ENCODE results near the gene ARFGEF3. TPM values are rescaled to one million over a fixed set of nuclear protein-coding genes. Genes with fewer than 3 reads are reported as not detected.

The ARFGEF3 gene
- total and polyA plus RNA-seq, 4 donors, result 9.8 to 45.6 (median 19.9) TPM

DNA sequence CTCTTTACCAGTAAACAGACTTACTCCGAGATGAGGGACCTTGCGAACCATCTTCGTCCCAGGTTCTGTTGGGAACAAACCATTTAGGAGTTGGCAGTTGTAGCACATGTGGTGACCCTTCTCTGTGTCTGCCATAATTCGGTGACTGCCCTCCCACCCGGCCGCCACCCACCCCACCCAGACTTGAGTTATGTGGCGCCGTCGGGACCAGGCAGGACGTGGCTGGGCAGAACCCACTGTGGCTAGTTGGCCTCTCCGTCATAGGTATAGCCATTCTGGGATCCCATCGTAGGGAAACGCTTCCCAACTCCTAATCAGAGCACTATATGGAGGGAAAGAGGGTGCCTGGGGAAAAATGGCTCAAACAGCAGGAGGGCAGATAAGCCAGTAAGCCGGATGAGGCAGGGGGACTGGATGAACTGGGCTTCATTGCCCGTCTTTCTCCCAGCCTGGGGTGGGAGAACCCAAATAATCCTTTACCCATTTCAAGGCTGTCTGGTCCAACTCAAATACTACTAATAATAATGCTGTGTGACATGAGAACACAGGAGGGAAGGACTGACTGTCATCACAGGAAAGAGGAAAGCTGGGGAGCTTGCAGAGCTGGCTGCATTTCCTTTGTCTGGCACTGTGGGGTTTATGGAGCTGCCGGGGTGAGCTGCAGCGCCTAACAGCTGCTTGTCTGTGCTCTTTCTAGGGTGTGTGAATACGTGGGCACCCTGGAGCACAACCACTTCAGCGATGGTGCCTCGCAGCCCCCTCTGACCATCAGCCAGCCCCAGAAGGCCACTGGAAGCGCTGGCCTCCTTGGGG is 129.5 kb downstream of the ARFGEF3 start:
- H3K36me3 ChIP-seq (ENCODE audit: control insufficient read depth, insufficient read depth, low read length), result peaks cover 40% of the 10 kb centered on the region
- 56% methylated on average over 11 of the region's 21 CpGs for WGBS (ENCODE audit: insufficient coverage)
- no peak for DNase-seq (ENCODE audit: low read depth in 4 of 6, low spot score in 6 of 6)
- no peaks in the 10 kb centered on the region for H3K9me3 ChIP-seq (ENCODE audit: control insufficient read depth, insufficient read depth, low read length)
- no peak overlapping the region for H3K27ac ChIP-seq (ENCODE audit: low read depth, low read length)
- no peaks in the 10 kb centered on the region for H3K27me3 ChIP-seq (ENCODE audit: control insufficient read depth, insufficient read depth, low read length)
- no peak overlapping the region for H3K4me3 ChIP-seq (ENCODE audit: low read depth, low read length)
- no peaks in the 10 kb centered on the region for H3K4me1 ChIP-seq (ENCODE audit: control insufficient read depth, insufficient read depth, low read length)

DNA sequence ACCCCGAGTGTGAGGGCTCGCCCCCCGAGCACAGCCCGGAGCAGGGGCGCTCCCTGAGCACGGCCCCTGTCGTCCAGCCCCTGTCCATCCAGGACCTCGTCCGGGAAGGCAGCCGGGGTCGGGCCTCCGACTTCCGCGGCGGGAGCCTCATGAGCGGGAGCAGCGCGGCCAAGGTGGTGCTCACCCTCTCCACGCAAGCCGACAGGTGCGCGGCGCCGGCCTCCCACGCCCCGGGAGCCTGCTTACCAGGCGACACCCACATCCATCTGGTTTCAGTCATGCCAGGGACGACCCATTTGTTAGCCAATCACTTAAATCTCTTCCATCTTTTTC is 130.1 kb downstream of the ARFGEF3 start:
- 60% methylated on average over 28 of the region's 28 CpGs for WGBS (ENCODE audit: insufficient coverage)
- no peaks in the 10 kb centered on the region for H3K4me1 ChIP-seq (ENCODE audit: control insufficient read depth, insufficient read depth, low read length)
- H3K27me3 ChIP-seq (ENCODE audit: control insufficient read depth, insufficient read depth, low read length), result no peaks in the 10 kb centered on the region
- H3K9me3 ChIP-seq (ENCODE audit: control insufficient read depth, insufficient read depth, low read length), result no peaks in the 10 kb centered on the region
- no peak overlapping the region for H3K4me3 ChIP-seq (ENCODE audit: low read depth, low read length)
- H3K36me3 ChIP-seq (ENCODE audit: control insufficient read depth, insufficient read depth, low read length), result peaks cover 39% of the 10 kb centered on the region
- H3K27ac ChIP-seq (ENCODE audit: low read depth, low read length), result no peak overlapping the region
- no peak for DNase-seq (ENCODE audit: low read depth in 4 of 6, low spot score in 6 of 6)

DNA sequence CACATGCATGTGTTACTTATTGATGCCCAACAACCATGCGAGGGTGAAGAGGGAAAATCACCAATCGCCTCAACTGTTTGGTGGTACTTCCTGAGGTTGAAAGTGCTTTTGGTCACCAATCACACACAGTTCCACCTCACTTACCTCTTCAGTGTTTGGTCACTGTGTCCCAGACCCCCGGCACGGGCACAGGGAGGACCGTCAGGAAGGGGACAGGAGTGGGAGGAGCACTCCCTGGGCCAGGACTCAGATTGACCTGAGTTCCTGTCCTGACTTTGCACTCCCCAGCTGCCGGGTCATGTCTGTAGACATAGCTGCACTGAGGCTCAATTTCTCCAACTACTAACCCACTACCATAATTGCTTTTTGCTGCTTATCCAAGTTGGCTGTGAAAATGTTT is 130.7 kb downstream of the ARFGEF3 start:
- Histone ChIP-seq H3K27me3 (ENCODE audit: control insufficient read depth, insufficient read depth, low read length) (no peaks in the 10 kb centered on the region), H3K4me1 (ENCODE audit: control insufficient read depth, insufficient read depth, low read length) (no peaks in the 10 kb centered on the region), H3K27ac (ENCODE audit: low read depth, low read length) (no peak overlapping the region), H3K4me3 (ENCODE audit: low read depth, low read length) (no peak overlapping the region), H3K36me3 (ENCODE audit: control insufficient read depth, insufficient read depth, low read length) (peaks cover 35% of the 10 kb centered on the region), H3K9me3 (ENCODE audit: control insufficient read depth, insufficient read depth, low read length) (no peaks in the 10 kb centered on the region)
- DNase-seq (ENCODE audit: low read depth in 4 of 6, low spot score in 6 of 6), result no peak
- 80% methylated on average over 1 of the region's 6 CpGs for WGBS (ENCODE audit: insufficient coverage)

DNA sequence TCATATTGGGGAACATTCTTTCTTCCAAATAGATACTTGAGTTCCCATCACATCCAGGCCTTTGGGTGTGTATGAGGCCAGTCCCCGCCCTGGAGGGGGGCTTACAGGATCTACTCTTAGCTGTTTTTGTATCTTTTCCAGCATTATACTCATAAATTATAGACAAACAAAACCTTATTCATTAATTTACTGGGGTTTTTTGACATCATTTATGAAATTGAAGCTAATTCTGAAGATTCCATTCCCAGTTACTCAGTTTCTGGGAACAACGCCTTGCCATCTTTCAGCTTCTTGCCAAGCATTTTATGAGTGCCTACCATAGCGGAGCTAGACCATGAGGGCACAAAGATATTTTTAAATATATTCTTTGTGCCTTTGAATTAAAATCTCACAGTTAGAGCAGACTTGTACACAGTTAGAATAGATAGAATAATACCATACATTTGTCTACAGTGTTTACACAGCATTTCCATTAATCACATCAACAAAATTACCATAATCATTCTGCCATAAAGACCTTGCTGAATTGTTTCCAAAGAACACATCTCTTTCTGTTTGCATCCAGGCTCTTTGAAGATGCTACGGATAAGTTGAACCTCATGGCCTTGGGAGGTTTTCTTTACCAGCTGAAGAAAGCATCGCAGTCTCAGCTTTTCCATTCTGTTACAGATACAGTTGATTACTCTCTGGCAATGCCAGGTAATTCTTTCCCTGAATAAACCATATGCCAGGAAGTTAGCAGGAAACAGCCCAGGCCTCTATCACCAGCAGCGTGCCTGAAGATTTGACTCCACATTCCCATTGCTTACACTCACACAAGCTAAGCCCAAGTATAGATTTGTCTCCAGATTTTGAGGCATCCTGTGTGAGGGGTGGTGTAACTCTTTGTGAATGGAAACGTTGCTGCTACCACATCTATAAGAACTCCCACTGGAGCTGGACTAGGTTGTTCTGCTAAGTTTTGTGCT is 132.0 kb downstream of the ARFGEF3 start:
- Histone ChIP-seq H3K9me3 (ENCODE audit: control insufficient read depth, insufficient read depth, low read length) (no peaks in the 10 kb centered on the region), H3K27ac (ENCODE audit: low read depth, low read length) (no peak overlapping the region), H3K4me1 (ENCODE audit: control insufficient read depth, insufficient read depth, low read length) (no peaks in the 10 kb centered on the region), H3K27me3 (ENCODE audit: control insufficient read depth, insufficient read depth, low read length) (no peaks in the 10 kb centered on the region), H3K36me3 (ENCODE audit: control insufficient read depth, insufficient read depth, low read length) (peaks cover 37% of the 10 kb centered on the region), H3K4me3 (ENCODE audit: low read depth, low read length) (no peak overlapping the region)
- no peak for DNase-seq (ENCODE audit: low read depth in 4 of 6, low spot score in 6 of 6)
- WGBS (ENCODE audit: insufficient coverage), result 0% methylated on average over 1 of the region's 7 CpGs

DNA sequence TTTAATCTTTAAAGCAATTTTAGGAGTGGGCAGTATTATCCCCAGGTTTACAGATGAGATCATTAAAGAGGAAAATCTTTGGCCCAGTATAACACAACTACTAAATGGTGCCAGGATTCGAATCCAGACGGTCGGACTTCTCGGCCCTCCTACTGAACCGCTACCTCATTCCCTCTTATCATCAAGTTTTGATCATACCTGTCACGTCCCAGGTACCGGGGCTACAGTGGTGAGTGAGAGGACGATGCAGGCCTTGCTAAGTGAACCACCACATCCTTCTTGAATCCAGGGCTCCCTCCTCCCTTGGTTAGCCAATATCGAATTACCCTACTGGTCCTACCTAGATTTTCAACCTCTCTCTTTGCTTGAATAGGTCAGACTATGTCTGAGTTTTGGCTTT is 134.6 kb downstream of the ARFGEF3 start:
- Histone ChIP-seq H3K9me3 (ENCODE audit: control insufficient read depth, insufficient read depth, low read length) (no peaks in the 10 kb centered on the region), H3K27me3 (ENCODE audit: control insufficient read depth, insufficient read depth, low read length) (no peaks in the 10 kb centered on the region), H3K4me1 (ENCODE audit: control insufficient read depth, insufficient read depth, low read length) (no peaks in the 10 kb centered on the region), H3K4me3 (ENCODE audit: low read depth, low read length) (no peak overlapping the region), H3K36me3 (ENCODE audit: control insufficient read depth, insufficient read depth, low read length) (peaks cover 29% of the 10 kb centered on the region), H3K27ac (ENCODE audit: low read depth, low read length) (no peak overlapping the region)
- no peak for DNase-seq (ENCODE audit: low read depth in 4 of 6, low spot score in 6 of 6)
- 95% methylated on average over 4 of the region's 9 CpGs for WGBS (ENCODE audit: insufficient coverage)

DNA sequence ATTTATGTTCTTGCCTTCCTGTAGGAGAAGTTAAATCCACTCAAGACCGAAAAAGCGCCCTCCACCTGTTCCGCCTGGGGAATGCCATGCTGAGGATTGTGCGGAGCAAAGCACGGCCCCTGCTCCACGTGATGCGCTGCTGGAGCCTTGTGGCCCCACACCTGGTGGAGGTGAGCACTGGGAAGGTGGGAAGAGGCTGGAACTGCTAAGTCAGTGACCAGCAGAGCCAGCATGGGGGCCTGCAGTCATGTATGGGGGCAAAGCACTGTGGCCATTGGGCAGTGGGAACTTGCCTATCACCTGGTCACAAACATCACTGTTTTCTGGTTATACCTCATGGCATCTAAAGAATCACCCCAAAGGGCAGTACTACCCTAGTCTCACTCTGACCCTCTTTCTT is 135.0 kb downstream of the ARFGEF3 start:
- no peaks in the 10 kb centered on the region for H3K27me3 ChIP-seq (ENCODE audit: control insufficient read depth, insufficient read depth, low read length)
- H3K4me3 ChIP-seq (ENCODE audit: low read depth, low read length), result no peak overlapping the region
- no peak for DNase-seq (ENCODE audit: low read depth in 4 of 6, low spot score in 6 of 6)
- WGBS (ENCODE audit: insufficient coverage), result 100% methylated on average over 7 of the region's 7 CpGs
- no peaks in the 10 kb centered on the region for H3K9me3 ChIP-seq (ENCODE audit: control insufficient read depth, insufficient read depth, low read length)
- no peaks in the 10 kb centered on the region for H3K4me1 ChIP-seq (ENCODE audit: control insufficient read depth, insufficient read depth, low read length)
- peaks cover 25% of the 10 kb centered on the region for H3K36me3 ChIP-seq (ENCODE audit: control insufficient read depth, insufficient read depth, low read length)
- H3K27ac ChIP-seq (ENCODE audit: low read depth, low read length), result no peak overlapping the region

DNA sequence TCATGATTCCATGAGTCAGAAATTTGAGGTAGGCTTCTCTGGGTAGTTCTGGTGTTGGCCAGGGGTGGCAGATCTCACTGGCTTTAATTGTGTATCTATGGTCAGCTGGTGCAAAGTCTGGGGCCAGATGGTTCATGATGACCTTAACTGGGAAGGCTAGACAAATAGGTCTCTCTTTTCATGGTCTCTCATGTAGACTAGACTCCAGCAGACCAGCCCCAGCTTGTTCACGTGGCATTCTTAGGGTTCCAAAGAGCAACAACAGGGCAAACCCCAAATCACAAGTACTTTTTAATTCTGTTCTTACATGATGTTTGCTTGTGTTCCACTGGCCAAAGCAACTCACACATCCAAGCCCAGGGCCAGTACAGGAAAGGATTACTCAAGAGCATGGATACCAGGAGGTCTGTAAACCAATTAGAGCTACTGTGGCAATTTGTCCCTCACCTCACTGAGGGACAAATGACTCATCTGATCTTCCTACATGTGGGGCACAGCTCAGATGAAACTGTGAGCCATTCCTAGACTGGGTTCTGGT is 136.1 kb downstream of the ARFGEF3 start:
- WGBS (ENCODE audit: insufficient coverage), result no CpG with 5 or more reads among the region's 1 CpG
- no peak overlapping the region for H3K27ac ChIP-seq (ENCODE audit: low read depth, low read length)
- H3K4me1 ChIP-seq (ENCODE audit: control insufficient read depth, insufficient read depth, low read length), result no peaks in the 10 kb centered on the region
- H3K27me3 ChIP-seq (ENCODE audit: control insufficient read depth, insufficient read depth, low read length), result no peaks in the 10 kb centered on the region
- DNase-seq (ENCODE audit: low read depth in 4 of 6, low spot score in 6 of 6), result no peak
- H3K4me3 ChIP-seq (ENCODE audit: low read depth, low read length), result no peak overlapping the region
- H3K9me3 ChIP-seq (ENCODE audit: control insufficient read depth, insufficient read depth, low read length), result no peaks in the 10 kb centered on the region
- peaks cover 16% of the 10 kb centered on the region for H3K36me3 ChIP-seq (ENCODE audit: control insufficient read depth, insufficient read depth, low read length)

DNA sequence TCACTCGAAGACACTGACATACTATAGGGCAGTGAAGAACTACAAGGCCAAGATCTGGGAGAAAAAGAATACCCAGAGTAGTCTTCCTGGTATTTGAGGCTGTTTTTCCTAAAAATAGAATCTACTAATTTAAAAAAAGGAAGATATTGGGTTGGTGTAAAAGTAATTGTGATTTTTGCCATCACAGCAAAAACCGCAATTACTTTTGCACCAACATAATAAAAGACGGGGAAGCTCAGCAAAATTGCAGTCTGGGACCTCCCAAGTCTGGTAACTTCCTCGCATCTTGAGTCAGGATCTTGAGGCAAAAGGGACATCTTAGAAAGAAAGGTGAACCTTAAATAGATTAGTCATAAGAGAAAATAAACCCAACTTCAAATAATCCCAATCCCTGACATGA is 138.7 kb downstream of the ARFGEF3 start:
- H3K27ac ChIP-seq (ENCODE audit: low read depth, low read length), result no peak overlapping the region
- H3K27me3 ChIP-seq (ENCODE audit: control insufficient read depth, insufficient read depth, low read length), result no peaks in the 10 kb centered on the region
- peaks cover 13% of the 10 kb centered on the region for H3K36me3 ChIP-seq (ENCODE audit: control insufficient read depth, insufficient read depth, low read length)
- H3K4me1 ChIP-seq (ENCODE audit: control insufficient read depth, insufficient read depth, low read length), result no peaks in the 10 kb centered on the region
- no CpG with 5 or more reads among the region's 4 CpGs for WGBS (ENCODE audit: insufficient coverage)
- no peak for DNase-seq (ENCODE audit: low read depth in 4 of 6, low spot score in 6 of 6)
- no peaks in the 10 kb centered on the region for H3K9me3 ChIP-seq (ENCODE audit: control insufficient read depth, insufficient read depth, low read length)
- H3K4me3 ChIP-seq (ENCODE audit: low read depth, low read length), result no peak overlapping the region

DNA sequence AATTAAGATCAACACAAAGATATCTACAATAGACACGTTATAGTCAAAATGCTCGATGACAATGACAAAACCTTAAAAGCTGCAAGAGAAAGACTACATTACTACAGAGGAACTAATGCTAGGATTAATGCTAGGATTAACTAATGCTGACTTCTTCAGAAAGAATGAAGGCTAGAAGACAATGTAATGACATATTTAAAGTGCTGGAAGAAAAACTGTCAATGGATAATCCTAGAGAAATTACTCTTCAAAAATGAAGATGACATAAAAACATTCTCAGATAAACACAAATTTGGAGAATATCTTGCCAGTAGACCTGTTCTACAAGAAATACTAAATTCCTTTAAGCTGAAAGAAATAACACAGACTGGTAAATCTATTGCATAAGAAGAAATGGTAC is 140.8 kb downstream of the ARFGEF3 start:
- no peak overlapping the region for H3K4me3 ChIP-seq (ENCODE audit: low read depth, low read length)

More for the DNA sequence above, 140.8 kb downstream of the ARFGEF3 start:
- DNase-seq (ENCODE audit: low read depth in 4 of 6, low spot score in 6 of 6), result no peak
- H3K27me3 ChIP-seq (ENCODE audit: control insufficient read depth, insufficient read depth, low read length), result no peaks in the 10 kb centered on the region
- WGBS (ENCODE audit: insufficient coverage), result no CpG with 5 or more reads among the region's 2 CpGs
- peaks cover 5% of the 10 kb centered on the region for H3K36me3 ChIP-seq (ENCODE audit: control insufficient read depth, insufficient read depth, low read length)
- no peak overlapping the region for H3K27ac ChIP-seq (ENCODE audit: low read depth, low read length)
- H3K4me1 ChIP-seq (ENCODE audit: control insufficient read depth, insufficient read depth, low read length), result no peaks in the 10 kb centered on the region
- H3K9me3 ChIP-seq (ENCODE audit: control insufficient read depth, insufficient read depth, low read length), result no peaks in the 10 kb centered on the region

Data from spinal cord (tissue), 10 donors.